ENCODE data around the gene SPATA20. TPM values are rescaled to one million over a fixed set of nuclear protein-coding genes. Genes with fewer than 3 reads are reported as not detected.

The SPATA20 gene
- total and polyA plus RNA-seq, 12 donors = 12.7 to 246 (median 150) TPM

DNA sequence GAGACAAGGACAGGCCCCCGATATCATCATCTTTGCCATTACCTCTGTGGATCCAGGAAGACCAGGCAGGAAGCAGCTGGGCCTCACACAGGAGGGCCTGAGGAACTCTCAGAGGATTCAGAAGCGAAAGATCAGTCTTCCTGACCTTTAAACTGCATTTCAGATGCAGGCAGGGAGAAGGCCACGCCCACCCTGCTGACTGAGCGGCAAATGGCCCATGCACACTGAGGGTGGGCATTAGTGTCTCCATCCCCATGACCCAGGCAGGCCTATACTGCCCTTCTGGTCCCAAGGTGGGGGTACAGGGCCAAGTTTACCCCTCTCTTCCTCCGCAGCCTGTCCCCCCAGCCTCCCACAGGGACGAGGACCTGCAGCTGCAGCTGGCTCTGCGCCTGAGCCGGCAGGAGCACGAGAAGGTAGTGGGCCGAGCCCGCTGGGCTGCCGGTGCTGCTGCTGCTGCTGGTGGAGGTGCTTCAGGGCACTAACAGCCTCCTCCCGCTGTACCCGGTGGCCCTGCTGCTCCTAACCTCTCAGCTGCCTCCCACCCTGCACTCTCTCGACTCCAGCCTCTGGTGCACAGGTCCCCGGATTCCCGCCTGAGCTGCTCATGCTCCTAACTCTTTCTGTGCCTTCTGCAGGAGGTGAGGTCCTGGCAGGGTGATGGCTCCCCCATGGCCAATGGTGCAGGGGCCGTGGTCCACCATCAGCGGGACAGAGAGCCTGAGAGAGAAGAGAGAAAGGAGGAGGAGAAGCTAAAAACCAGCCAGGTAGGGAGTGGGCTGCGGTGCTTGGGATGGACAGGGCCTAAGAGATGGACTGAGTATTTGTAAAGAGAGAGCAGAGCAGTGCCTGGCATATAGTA, 8.2 kb upstream of the SPATA20 start:
- DNase-seq = peak in 1 of 7 donors; percentile 31
- Histone ChIP-seq H3K27me3 (no peaks in the 10 kb centered on the region), H3K4me1 (replicated peaks in 1 of 2) (peaks cover 43 to 44% of the 10 kb centered on the region in 2 donors), H3K9me3 (replicated peaks in 1 of 3) (no peaks in the 10 kb centered on the region), H3K27ac (peak overlapping the region in 1 of 5 donors; percentile 30), H3K4me3 (no peak overlapping the region), H3K36me3 (replicated peaks in 1 of 2) (peaks cover 0 to 7% of the 10 kb centered on the region in 2 donors)
- TF ChIP-seq, protein P1, sequence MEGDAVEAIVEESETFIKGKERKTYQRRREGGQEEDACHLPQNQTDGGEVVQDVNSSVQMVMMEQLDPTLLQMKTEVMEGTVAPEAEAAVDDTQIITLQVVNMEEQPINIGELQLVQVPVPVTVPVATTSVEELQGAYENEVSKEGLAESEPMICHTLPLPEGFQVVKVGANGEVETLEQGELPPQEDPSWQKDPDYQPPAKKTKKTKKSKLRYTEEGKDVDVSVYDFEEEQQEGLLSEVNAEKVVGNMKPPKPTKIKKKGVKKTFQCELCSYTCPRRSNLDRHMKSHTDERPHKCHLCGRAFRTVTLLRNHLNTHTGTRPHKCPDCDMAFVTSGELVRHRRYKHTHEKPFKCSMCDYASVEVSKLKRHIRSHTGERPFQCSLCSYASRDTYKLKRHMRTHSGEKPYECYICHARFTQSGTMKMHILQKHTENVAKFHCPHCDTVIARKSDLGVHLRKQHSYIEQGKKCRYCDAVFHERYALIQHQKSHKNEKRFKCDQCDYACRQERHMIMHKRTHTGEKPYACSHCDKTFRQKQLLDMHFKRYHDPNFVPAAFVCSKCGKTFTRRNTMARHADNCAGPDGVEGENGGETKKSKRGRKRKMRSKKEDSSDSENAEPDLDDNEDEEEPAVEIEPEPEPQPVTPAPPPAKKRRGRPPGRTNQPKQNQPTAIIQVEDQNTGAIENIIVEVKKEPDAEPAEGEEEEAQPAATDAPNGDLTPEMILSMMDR (IDR thresholded peaks at IDR 0.05) = no peak
- TF ChIP-seq POLR2A (IDR thresholded peaks at IDR 0.05) = no peak
- intact Hi-C loops (cut with DNase I) = no loop called here
- WGBS, 4 donors = 68 to 81% (median 74%) methylated on average over 8 to 20 of the region's 20 CpGs

DNA sequence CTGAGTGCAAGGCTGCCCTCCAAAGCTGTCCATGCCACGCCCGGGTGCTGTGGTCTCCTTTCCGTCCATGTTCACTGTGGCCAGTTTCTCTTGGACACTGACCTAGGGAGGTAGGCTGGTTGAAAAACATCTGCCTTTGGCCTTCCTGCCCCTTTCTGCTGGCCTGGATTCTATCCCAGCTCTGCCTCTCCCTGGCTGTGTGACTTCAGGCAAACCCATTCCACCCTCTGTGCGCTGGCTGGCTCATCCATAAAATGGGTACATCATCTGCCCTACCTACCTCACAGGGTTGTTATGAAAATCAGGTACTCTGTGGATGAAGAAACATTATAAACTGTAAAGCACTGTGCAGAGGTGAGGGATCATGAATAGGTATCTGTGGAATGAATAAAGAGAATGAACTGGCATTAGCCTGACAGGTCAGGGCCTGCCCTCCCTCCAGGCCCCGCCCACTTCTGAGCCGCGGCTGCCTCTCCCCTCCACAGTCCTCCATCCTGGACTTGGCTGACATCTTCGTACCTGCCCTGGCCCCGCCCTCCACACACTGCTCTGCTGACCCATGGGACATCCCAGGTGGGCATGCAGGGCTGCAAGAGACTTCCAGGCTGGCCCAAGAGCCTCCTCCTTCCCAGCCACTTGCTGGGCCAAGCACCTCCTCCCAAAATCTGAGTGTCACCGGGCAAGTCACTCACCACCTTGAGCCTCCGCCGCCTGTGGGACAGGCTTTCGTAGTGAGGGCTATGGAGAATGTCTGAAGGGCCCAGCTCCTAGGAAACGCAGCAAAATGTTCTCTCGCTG, 7.0 kb upstream of the SPATA20 start:
- no peak overlapping the region for H3K4me3 ChIP-seq
- H3K4me1 ChIP-seq (replicated peaks in 1 of 2) = peaks cover 31 to 39% of the 10 kb centered on the region in 2 donors
- TF ChIP-seq, protein P1 (IDR thresholded peaks at IDR 0.05) = no peak
- TF ChIP-seq POLR2A (IDR thresholded peaks at IDR 0.05) = no peak
- WGBS, 4 donors = 52 to 71% (median 66%) methylated on average over 12 to 15 of the region's 15 CpGs
- intact Hi-C loops (cut with DNase I) = loop anchor here (5.0 to 10.0 kb wide), 3 partner anchors 53 to 295 kb away; partner anchors contain the start of gene WFIKKN2 (in 1 of the 2)
- peaks cover 0 to 7% of the 10 kb centered on the region in 2 donors for H3K36me3 ChIP-seq (replicated peaks in 1 of 2)
- H3K9me3 ChIP-seq (replicated peaks in 1 of 3) = no peaks in the 10 kb centered on the region
- H3K27me3 ChIP-seq = no peaks in the 10 kb centered on the region
- no peak overlapping the region for H3K27ac ChIP-seq
- peak in 1 of 7 donors; percentile 37 for DNase-seq

DNA sequence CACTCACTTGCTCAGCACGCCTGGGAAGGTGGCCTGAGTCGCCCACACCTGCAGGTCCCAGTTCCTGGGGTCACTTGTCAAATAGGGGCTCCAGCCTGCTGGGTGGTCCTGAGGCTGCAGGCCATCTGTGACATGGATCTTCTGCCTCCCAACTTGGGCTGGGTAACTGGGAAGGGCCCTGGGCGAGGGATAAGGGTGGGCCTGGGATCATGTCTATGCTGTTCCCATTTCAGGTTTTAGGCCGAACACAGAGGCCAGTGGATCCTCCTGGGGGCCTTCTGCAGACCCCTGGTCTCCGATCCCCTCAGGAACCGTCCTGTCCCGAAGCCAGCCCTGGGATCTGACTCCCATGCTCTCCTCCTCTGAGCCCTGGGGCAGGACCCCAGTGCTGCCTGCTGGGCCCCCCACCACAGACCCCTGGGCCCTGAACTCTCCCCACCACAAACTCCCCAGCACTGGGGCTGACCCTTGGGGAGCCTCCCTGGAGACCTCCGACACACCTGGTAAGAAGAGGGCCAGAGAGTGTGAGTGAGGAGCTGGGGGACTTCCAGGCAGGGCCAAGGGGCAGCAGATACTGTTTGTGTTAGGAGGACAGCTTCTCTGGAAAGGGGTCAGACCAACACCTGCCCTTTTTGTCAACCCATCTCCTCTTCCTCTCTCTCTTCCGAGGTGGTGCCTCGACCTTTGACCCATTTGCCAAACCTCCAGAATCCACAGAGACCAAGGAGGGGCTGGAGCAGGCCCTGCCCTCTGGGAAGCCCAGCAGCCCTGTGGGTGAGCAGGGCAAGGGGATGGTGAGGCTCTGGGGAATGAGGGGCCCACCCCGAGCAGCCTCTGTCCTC, 6.2 kb upstream of the SPATA20 start:
- WGBS, 4 donors = 85 to 91% (median 90%) methylated on average over 7 to 11 of the region's 11 CpGs
- intact Hi-C loops (cut with DNase I) = loop anchor here (5.0 to 10.0 kb wide), 3 partner anchors 53 to 294 kb away; partner anchors contain the start of gene WFIKKN2 (in 1 of the 2)
- DNase-seq = no peak
- Histone ChIP-seq H3K4me1 (replicated peaks in 1 of 2) (peaks cover 23 to 32% of the 10 kb centered on the region in 2 donors), H3K27me3 (no peaks in the 10 kb centered on the region), H3K9me3 (replicated peaks in 1 of 3) (no peaks in the 10 kb centered on the region), H3K36me3 (replicated peaks in 1 of 2) (peaks cover 0 to 7% of the 10 kb centered on the region in 2 donors), H3K4me3 (no peak overlapping the region), H3K27ac (peak overlapping the region in 2 of 5 donors; percentile 17 to 83)
- no peak for TF ChIP-seq POLR2A (IDR thresholded peaks at IDR 0.05)
- TF ChIP-seq, protein P1 (IDR thresholded peaks at IDR 0.05) = no peak

All from adrenal gland (tissue), 12 donors.